NB4 (cell line): ENCODE measurements around the gene KDM8.

ENCODE experiments used
- CTCF ChIP-seq: IDR thresholded peaks from one replicate; pipeline ENCODE4 v1.5.1; 2012; ENCODE audit warnings: low read depth, low read length
- MAX ChIP-seq: IDR thresholded peaks from 2 replicates; pipeline ENCODE4 v1.6.1; 2011; ENCODE audit warnings: low read depth, low read length
- POLR2A ChIP-seq: IDR thresholded peaks from 2 replicates; pipeline ENCODE4 v1.6.1; 2011; ENCODE audit warnings: mild to moderate bottlenecking; ENCODE audit not compliant: insufficient read length; ENCODE audit errors: extremely low read depth

- no peak for TF ChIP-seq CTCF
- no peak for TF ChIP-seq POLR2A
- no peak for TF ChIP-seq MAX
Observed at GRCh38 chr16:27199736-27200135, 3.6 kb upstream of the KDM8 start.
